IPS-20b (cell line): Measurements from ENCODE around the gene SLF1.

Source experiments
- H3K27ac ChIP-seq: one replicate; pipeline ENCODE4 v1.5.1; 2013; ENCODE audit warnings: low read length
- H3K27me3 ChIP-seq: 2 replicates; pipeline ENCODE4 v1.6.1; 2013; ENCODE audit warnings: mild to moderate bottlenecking, low read length, inconsistent platforms; ENCODE audit not compliant: insufficient read depth
- H3K36me3 ChIP-seq: 2 replicates; pipeline ENCODE4 v1.6.1; 2013; ENCODE audit warnings: low read depth, mild to moderate bottlenecking, inconsistent platforms, low read length, moderate library complexity; ENCODE audit not compliant: insufficient read depth
- H3K4me1 ChIP-seq: 2 replicates; pipeline ENCODE4 v1.6.1; 2013; ENCODE audit warnings: mild to moderate bottlenecking, control low read depth, inconsistent platforms, low read length, moderate library complexity; ENCODE audit not compliant: insufficient read depth
- H3K4me3 ChIP-seq: 2 replicates; pipeline ENCODE4 v1.5.1; 2013; ENCODE audit warnings: mild to moderate bottlenecking, low read length, inconsistent platforms
- H3K9ac ChIP-seq: 2 replicates; pipeline ENCODE4 v1.6.1; 2013; ENCODE audit warnings: low read depth, mild to moderate bottlenecking, inconsistent platforms, low read length, moderate library complexity
- H3K9me3 ChIP-seq: 2 replicates; pipeline ENCODE4 v1.6.1; 2013; ENCODE audit warnings: mild to moderate bottlenecking, low read depth, low read length, inconsistent platforms; ENCODE audit not compliant: insufficient read depth

SLF1 gene

GRCh38 chr5:94670726-94671125 lies 52.3 kb downstream of the SLF1 start:
- Histone ChIP-seq H3K36me3 (peaks cover 20% of the 10 kb centered on the region), H3K9me3 (no peaks in the 10 kb centered on the region), H3K9ac (no peak overlapping the region), H3K4me3 (no peak overlapping the region), H3K27me3 (no peaks in the 10 kb centered on the region), H3K4me1 (no peaks in the 10 kb centered on the region), H3K27ac (no peak overlapping the region)

GRCh38 chr5:94672746-94673145 lies 54.3 kb downstream of the SLF1 start:
- H3K36me3 ChIP-seq: peaks cover 28% of the 10 kb centered on the region
- no peak overlapping the region for H3K27ac ChIP-seq
- H3K9me3 ChIP-seq: no peaks in the 10 kb centered on the region
- no peak overlapping the region for H3K4me3 ChIP-seq
- no peaks in the 10 kb centered on the region for H3K27me3 ChIP-seq
- no peak overlapping the region for H3K9ac ChIP-seq
- no peaks in the 10 kb centered on the region for H3K4me1 ChIP-seq

- Histone ChIP-seq H3K4me3 (no peak overlapping the region), H3K27me3 (no peaks in the 10 kb centered on the region), H3K27ac (no peak overlapping the region), H3K36me3 (peaks cover 25% of the 10 kb centered on the region), H3K9me3 (no peaks in the 10 kb centered on the region), H3K9ac (no peak overlapping the region), H3K4me1 (no peaks in the 10 kb centered on the region)
Observed at GRCh38 chr5:94674490-94675382, 56.3 kb downstream of the SLF1 start.

- no peaks in the 10 kb centered on the region for H3K9me3 ChIP-seq
- no peak overlapping the region for H3K9ac ChIP-seq
- no peak overlapping the region for H3K4me3 ChIP-seq
- H3K27me3 ChIP-seq: no peaks in the 10 kb centered on the region
- H3K27ac ChIP-seq: no peak overlapping the region
- H3K36me3 ChIP-seq: peaks cover 19% of the 10 kb centered on the region
- H3K4me1 ChIP-seq: no peaks in the 10 kb centered on the region
Observed at GRCh38 chr5:94675965-94676618, 57.6 kb downstream of the SLF1 start.

GRCh38 chr5:94682814-94683520 lies 64.5 kb downstream of the SLF1 start:
- no peak overlapping the region for H3K9ac ChIP-seq
- H3K27ac ChIP-seq: no peak overlapping the region
- H3K36me3 ChIP-seq: peaks cover 26% of the 10 kb centered on the region

GRCh38 chr5:94689908-94690307 lies 71.4 kb downstream of the SLF1 start:
- no peaks in the 10 kb centered on the region for H3K27me3 ChIP-seq
- H3K4me3 ChIP-seq: no peak overlapping the region
- no peak overlapping the region for H3K9ac ChIP-seq
- H3K4me1 ChIP-seq: peaks cover 10% of the 10 kb centered on the region; the same call in 1 of the 2 replicates
- no peak overlapping the region for H3K27ac ChIP-seq
- H3K36me3 ChIP-seq: peaks cover 50% of the 10 kb centered on the region
- no peaks in the 10 kb centered on the region for H3K9me3 ChIP-seq

More at GRCh38 chr5:94682814-94683520, 64.5 kb downstream of the SLF1 start:
- no peaks in the 10 kb centered on the region for H3K9me3 ChIP-seq
- no peak overlapping the region for H3K4me3 ChIP-seq
- H3K27me3 ChIP-seq: no peaks in the 10 kb centered on the region
- H3K4me1 ChIP-seq: no peaks in the 10 kb centered on the region

- Histone ChIP-seq H3K4me3 (no peak overlapping the region), H3K9me3 (no peaks in the 10 kb centered on the region), H3K36me3 (peaks cover 53% of the 10 kb centered on the region), H3K9ac (no peak overlapping the region), H3K27me3 (no peaks in the 10 kb centered on the region), H3K4me1 (peaks cover 10% of the 10 kb centered on the region; the same call in 1 of the 2 replicates), H3K27ac (no peak overlapping the region)
Observed at GRCh38 chr5:94690778-94691177, 72.3 kb downstream of the SLF1 start.

GRCh38 chr5:94691291-94691690 lies 72.8 kb downstream of the SLF1 start:
- peaks cover 10% of the 10 kb centered on the region; the same call in 1 of the 2 replicates for H3K4me1 ChIP-seq
- no peak overlapping the region for H3K27ac ChIP-seq
- H3K4me3 ChIP-seq: no peak overlapping the region
- no peaks in the 10 kb centered on the region for H3K27me3 ChIP-seq
- no peaks in the 10 kb centered on the region for H3K9me3 ChIP-seq
- H3K36me3 ChIP-seq: peaks cover 52% of the 10 kb centered on the region
- no peak overlapping the region for H3K9ac ChIP-seq

- Histone ChIP-seq H3K9ac (no peak overlapping the region), H3K27me3 (no peaks in the 10 kb centered on the region), H3K4me1 (peaks cover 10% of the 10 kb centered on the region; the same call in 1 of the 2 replicates), H3K36me3 (peaks cover 54% of the 10 kb centered on the region), H3K9me3 (no peaks in the 10 kb centered on the region), H3K4me3 (no peak overlapping the region), H3K27ac (no peak overlapping the region)
Observed at GRCh38 chr5:94691949-94692348, 73.5 kb downstream of the SLF1 start.

GRCh38 chr5:94692581-94692980 lies 74.1 kb downstream of the SLF1 start:
- peaks cover 10% of the 10 kb centered on the region; the same call in 1 of the 2 replicates for H3K4me1 ChIP-seq
- H3K9ac ChIP-seq: no peak overlapping the region
- H3K27ac ChIP-seq: no peak overlapping the region
- H3K9me3 ChIP-seq: no peaks in the 10 kb centered on the region
- H3K4me3 ChIP-seq: no peak overlapping the region
- H3K27me3 ChIP-seq: no peaks in the 10 kb centered on the region
- peaks cover 48% of the 10 kb centered on the region for H3K36me3 ChIP-seq

- Histone ChIP-seq H3K4me3 (no peak overlapping the region), H3K27me3 (no peaks in the 10 kb centered on the region), H3K9ac (no peak overlapping the region), H3K4me1 (peaks cover 10% of the 10 kb centered on the region), H3K9me3 (no peaks in the 10 kb centered on the region), H3K27ac (no peak overlapping the region), H3K36me3 (peaks cover 44% of the 10 kb centered on the region)
Observed at GRCh38 chr5:94693043-94693822, 74.8 kb downstream of the SLF1 start.
